Measurements from ENCODE around the gene MIEN1.

MIEN1 gene

DNA sequence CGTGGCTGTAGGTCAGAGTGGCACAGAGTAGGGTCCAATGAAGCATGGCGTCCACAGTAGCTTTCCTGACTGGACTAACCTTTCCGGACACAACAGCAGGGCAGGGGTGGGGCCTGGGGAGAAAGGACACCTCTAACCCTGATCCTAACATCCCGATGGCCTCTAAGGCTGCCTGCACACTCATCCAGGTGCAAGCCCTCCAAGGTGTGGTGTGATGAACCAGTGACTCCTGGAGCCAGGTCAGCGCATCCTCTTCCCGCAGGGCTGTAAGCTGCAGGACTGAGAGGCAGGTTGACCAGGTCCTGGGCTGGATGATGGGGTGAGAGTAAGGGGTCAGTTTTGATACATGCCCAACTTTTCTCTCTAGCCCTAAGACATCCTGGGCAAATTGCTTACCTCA lies 33.6 kb downstream of the MIEN1 start:
- no peak for DNase-seq

DNA sequence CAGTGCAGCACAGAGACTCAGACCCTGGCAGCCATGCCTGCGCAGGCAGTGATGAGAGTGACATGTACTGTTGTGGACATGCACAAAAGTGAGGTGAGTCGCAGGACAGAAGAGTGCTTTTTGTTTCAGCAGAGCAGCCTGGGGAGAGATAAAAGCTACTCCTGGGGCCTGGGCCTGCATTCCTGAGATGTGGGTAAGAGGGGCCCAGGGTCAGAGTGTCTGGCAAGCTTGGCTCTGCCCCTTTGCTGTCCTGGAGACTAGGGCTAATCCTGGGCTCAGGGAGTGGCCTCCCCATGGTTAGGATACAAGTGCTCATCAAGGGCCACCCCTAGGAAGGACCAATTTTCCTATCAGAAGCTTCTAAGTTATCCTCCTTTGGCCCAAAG lies 35.2 kb downstream of the MIEN1 start:
- DNase-seq: no peak

DNA sequence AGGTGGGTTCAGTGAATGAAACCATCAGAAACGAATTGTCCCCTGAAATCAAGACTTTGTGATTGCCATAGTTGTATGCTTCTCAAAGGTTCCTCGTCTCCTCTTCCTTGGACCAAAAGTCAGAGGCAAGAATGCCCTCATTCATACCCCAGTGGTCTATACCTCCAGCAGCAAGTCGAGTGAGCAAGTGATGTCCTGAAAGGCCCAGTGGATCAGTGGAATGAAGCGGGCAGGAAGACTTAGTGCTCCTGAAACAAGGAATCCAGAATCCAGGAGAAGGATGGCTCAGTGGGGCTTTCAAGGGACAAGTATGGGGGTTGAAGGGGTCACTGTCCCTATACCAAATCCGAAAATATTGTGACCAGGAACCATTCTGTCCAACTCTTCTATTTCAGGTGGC lies 35.7 kb downstream of the MIEN1 start:
- DNase-seq: no peak

DNA sequence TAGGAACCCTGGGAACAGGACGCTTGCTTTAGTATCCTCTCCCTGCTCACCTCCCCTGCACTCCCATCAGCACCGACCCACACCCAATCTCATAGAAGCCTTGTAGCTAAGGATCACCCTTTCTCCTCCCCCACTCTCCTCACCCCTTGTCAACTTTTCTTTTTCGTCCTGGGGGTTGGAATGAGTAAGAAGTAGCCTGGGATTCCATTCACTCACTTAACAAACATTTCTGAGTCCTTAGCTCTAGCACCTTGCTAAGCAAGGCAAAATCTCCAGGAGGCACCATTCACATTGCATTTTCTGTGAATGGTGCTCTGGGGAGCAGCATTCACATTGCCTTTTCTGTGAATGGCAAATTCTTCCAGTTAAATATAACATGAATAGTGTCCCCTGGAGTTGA lies 41.4 kb downstream of the MIEN1 start:
- DNase-seq: no peak

DNA sequence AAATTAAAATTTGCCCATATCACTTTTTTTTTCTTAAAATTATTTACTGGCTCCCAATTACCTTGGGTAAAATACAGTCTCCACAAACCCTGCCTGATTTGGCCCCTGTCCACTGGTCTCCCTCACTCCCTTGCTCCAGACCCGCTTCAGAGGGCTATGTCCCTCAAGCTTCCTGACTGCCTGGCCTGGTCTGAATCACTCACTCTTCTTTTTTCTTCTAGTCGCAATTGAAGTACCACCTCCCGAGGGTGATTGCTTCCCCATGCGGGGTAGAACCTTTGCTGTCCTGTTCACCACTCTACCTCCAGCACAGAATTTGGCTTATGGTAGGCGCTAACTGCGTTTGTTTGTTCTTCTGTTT lies 41.9 kb downstream of the MIEN1 start:
- no peak for DNase-seq

DNA sequence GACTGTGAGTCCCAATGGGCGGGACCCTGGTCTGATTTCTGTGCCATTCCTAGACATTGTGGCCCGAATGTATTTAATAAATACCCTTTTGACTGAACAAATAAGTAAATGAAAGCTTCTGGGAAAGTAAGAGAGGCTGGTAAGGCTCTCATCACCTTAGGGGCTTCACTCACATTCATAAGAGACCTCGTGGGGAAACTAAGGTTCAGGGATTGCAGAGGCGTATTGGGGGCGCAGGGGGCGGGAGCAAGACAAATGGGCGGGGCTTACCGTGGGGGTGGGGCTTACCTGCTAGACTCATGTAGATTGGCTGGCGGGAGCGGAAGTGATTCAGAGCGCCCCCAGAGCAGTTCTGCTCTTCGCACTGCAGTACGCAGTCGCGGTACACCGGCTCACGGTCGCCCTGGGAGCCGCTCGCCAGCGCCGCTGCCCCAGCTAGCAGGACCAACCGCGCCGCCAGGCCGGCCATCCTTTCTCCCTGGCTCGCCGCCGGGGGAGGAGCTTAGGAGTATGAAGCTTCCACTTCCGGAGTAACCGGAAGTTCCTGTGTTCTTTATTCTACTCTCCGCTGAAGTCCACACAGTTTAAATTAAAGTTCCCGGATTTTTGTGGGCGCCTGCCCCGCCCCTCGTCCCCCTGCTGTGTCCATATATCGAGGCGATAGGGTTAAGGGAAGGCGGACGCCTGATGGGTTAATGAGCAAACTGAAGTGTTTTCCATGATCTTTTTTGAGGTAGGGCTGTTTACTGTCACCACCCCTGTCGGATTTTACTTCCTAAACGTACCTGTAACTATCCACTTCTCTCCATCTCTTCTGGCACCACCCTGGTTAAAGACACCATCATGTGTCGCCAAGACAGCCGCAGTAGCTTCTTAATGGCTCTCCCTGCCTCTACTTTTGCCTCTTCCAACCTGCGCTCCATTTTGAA lies 42.5 kb downstream of the MIEN1 start, which contains the start of gene PGAP3:
Gene PGAP3, minus strand, starts transcription at position 512 of the 929 bp plus-strand sequence. Its CDS starts 43 bp downstream, at position 469.
- peak; percentile 92 for DNase-seq

DNA sequence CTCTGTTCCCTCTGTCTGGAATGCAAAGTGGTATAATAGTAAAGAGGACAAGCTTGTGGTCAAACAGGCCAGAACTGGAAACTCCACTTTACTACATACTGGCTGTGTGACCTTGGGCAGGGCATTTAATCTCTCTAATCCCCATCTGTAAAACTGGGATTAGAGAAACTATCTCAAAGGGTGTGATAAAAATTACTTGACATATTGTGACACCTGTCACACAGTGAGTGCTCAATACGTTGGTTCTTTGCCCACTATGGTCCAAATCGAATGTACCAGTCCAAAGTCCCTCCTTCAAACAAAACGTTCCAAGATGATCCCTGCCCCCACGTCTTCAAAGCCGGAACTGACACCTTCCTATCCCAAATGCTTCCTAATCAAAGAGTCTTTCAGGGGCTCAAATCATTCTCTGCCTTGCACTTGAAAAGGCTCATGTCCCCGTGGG lies 43.2 kb downstream of the MIEN1 start:
- no peak for DNase-seq

DNA sequence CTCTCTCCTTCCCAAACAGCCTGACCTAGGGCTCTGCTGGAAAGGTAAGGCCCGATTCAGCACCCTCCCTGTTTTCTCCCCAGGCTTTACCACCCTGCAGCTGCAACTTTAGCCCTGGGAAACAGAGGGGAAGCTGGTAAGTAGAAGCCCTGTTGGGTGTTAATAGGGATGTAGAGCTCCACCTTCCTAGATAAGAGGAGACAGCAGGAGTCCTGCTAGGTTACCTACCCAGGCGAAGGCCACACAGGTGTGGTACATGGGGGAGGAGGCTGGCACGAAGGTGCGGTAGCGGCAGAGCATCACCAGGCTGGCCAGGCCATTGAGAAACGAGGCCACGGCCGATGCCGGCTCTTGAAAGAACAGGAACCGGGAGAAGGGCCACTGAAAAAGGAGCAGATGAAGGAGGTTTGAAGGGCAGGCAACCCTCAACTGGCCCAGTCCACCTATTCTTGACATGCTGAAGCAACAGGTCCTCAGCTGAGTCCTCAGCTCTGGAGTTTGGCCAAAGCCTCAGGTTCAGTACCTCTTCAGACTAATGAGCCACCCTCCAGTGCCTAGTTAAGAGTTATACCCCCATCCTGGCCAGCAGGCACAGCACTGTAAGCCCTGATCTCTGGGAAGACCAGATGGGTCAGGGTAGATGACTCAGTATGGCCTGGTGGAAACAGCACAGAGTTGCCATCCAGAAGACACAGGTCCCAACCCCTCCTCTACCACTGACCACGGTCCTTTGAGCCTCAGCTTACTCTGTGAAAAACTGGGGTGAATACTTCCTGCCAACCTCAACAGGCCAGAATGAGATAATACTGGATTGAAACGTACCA lies 45.8 kb downstream of the MIEN1 start:
- no peak for DNase-seq

DNA sequence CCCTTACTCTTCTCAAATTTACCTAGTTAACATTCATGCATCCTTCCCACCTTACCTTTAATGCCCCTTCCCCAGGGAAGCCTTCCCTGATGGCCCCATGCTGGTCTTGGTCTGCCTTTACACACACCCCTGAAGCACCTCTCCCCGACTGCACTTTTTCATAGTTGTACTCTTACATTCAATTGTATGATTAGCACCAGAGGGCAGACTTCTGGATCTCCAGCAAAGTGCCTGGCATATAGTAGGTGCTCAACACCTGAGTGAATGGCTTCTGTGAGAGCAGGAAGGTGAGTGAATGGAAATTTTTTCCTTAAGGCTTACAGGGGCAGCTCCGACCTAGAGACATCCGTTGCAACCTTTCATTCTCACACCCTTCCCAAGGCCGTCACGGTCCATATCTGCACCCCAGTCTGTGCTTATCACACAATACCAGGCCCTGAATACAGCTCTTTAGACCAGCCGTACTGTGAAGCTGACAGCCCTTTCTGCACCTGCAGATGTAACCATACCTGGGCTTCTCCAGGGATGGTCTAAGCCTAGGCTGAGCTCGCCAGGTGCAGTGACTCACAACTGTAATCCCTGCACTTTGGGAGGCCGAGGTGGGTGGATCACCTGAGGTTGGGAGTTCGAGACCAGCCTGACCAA lies 46.9 kb downstream of the MIEN1 start:
- DNase-seq: no peak

DNA sequence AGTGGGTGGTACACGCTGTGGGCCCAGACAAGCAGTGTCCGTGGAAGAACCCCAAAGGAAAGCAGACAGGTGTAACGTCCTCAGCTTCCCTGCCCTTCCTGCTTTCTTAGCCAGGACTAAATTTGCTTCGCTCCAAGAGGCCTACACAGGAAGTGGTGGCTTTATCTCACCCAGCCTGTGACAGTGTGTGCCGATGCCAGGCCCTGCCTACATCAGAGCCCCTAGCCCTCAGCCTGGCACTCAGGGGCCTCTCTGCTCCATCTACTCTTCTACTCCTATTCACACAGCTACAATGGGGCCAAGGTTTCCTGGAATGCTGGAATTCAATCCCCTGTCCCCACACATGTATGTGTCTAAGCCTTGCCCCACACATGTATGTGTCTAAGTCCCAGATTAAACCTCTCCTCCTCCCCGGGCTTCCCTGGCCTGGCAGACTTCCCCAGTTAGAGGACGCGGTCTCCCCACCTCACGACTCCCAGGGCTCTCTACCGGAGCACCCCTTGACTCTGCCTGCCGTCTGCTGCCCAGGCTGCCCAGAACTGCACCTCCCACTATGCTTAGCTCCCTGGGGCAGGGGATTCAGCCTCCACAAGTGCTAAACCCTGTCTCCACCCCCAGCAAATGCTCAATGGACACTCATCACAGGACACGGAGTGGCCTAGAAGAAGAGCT lies 50.7 kb downstream of the MIEN1 start:
- DNase-seq: no peak
